Measurements from ENCODE around the gene PPP1R12A. TPM values are rescaled to one million over a fixed set of nuclear protein-coding genes. Genes with fewer than 3 reads are reported as not detected.

The PPP1R12A gene
- total and polyA plus RNA-seq, 9 donors = 28.9 to 104 (median 75.3) TPM

GRCh38 chr12:79964100-79964627 lies 29.3 kb upstream of the PPP1R12A start:
- Histone ChIP-seq H3K4me1 (ENCODE audit: insufficient read depth) (no peaks in the 10 kb centered on the region), H3K36me3 (no peaks in the 10 kb centered on the region), H3K4me3 (no peak overlapping the region), H3K27ac (no peak overlapping the region), H3K27me3 (no peaks in the 10 kb centered on the region), H3K9me3 (no peaks in the 10 kb centered on the region)
- 81 to 82% (median 82%) methylated on average over 3 of the region's 3 CpGs for WGBS, 3 donors
- intact Hi-C loops (cut with DNase I) = no loop called here
- no peak for DNase-seq
- TF ChIP-seq CTCF (IDR thresholded peaks at IDR 0.05) = no peak
- no peak for TF ChIP-seq POLR2A (IDR thresholded peaks at IDR 0.05)
- no peak for TF ChIP-seq EP300 (IDR thresholded peaks at IDR 0.05)

GRCh38 chr12:79961411-79961810 lies 26.5 kb upstream of the PPP1R12A start:
- WGBS, 3 donors = 76 to 85% (median 80%) methylated on average over 1 of the region's 1 CpG
- H3K4me3 ChIP-seq = no peak overlapping the region
- H3K27me3 ChIP-seq = no peaks in the 10 kb centered on the region
- TF ChIP-seq POLR2A (IDR thresholded peaks at IDR 0.05) (no peak), CTCF (IDR thresholded peaks at IDR 0.05) (no peak), EP300 (IDR thresholded peaks at IDR 0.05) (no peak)
- DNase-seq = no peak
- no peaks in the 10 kb centered on the region for H3K4me1 ChIP-seq (ENCODE audit: insufficient read depth)
- H3K9me3 ChIP-seq = no peaks in the 10 kb centered on the region
- intact Hi-C loops (cut with DNase I) = no loop called here
- H3K36me3 ChIP-seq = no peaks in the 10 kb centered on the region
- H3K27ac ChIP-seq = no peak overlapping the region

DNA sequence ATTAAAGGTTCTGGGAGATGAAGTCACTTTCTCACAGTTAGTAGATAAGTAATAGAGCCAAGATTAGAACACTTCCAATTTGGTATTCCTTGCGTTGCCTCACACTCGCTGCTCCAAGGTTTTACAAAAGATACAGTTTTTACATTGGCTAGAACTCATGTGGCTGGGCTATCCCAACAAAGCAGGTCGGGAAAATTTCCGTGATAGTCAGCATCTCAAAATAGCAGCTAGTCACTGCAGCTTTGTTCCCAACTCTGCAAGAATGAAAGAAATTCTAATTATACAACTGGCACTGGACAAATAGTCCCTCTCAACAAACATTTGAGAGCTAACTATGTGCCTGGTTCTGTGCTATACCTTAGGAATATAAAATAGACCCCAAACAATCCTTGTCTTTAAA lies 24.6 kb upstream of the PPP1R12A start:
- intact Hi-C loops (cut with DNase I) = no loop called here
- no peak for DNase-seq
- H3K4me1 ChIP-seq (ENCODE audit: insufficient read depth) = no peaks in the 10 kb centered on the region
- no peaks in the 10 kb centered on the region for H3K36me3 ChIP-seq
- H3K27me3 ChIP-seq = no peaks in the 10 kb centered on the region
- no peaks in the 10 kb centered on the region for H3K9me3 ChIP-seq
- H3K4me3 ChIP-seq = no peak overlapping the region
- no peak overlapping the region for H3K27ac ChIP-seq
- no peak for TF ChIP-seq EP300 (IDR thresholded peaks at IDR 0.05)
- 68 to 75% (median 69%) methylated on average over 4 of the region's 4 CpGs for WGBS, 3 donors

DNA sequence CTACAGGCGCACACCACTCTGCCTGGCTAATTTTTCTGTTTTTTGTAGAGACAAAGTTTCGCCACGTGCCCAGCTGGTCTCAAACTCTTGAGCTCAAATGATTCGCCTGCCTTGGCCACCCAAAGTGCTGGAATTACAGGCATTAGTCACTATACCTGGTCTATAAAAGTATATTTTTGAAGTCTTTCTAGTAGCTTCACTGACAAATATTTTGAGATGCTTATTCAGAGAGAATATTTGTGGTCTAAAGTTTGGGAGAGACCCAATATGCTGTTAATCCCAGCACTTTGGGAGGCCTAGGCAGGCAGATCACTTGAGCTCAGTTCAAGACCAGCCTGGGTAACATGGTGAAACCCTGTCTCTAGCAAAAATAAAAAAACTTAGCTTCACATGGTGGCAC lies 22.0 kb upstream of the PPP1R12A start:
- no peak overlapping the region for H3K4me3 ChIP-seq
- H3K27me3 ChIP-seq = no peaks in the 10 kb centered on the region
- no peaks in the 10 kb centered on the region for H3K36me3 ChIP-seq
- intact Hi-C loops (cut with DNase I) = no loop called here
- TF ChIP-seq CTCF (IDR thresholded peaks at IDR 0.05) (no peak), EP300 (IDR thresholded peaks at IDR 0.05) (no peak), POLR2A (IDR thresholded peaks at IDR 0.05) (no peak)
- WGBS, 3 donors = 92 to 95% (median 95%) methylated on average over 4 of the region's 4 CpGs
- H3K9me3 ChIP-seq = no peaks in the 10 kb centered on the region
- no peaks in the 10 kb centered on the region for H3K4me1 ChIP-seq (ENCODE audit: insufficient read depth)
- no peak overlapping the region for H3K27ac ChIP-seq
- no peak for DNase-seq

DNA sequence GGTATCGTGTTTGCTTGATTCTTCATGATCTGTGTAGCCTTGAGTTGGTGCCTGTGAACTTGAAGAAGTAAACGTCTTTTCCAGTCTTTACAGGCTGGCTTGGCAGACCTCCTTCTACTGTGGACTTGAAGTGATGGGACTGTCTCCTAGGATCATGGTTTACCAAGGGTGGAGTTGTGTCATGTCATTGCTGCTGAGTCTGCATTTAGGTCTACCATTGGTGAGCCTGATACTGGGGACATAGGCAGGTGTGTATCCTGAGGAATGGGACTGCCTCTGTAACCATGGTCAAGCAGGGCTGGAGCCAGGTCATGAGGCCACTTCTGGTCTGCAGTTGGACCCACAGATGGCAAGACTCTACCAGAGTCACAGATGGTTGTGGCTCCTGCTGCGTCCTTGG lies 20.7 kb upstream of the PPP1R12A start:
- no peak for TF ChIP-seq CTCF (IDR thresholded peaks at IDR 0.05)
- no peak for TF ChIP-seq EP300 (IDR thresholded peaks at IDR 0.05)
- TF ChIP-seq POLR2A (IDR thresholded peaks at IDR 0.05) = no peak
- Histone ChIP-seq H3K9me3 (no peaks in the 10 kb centered on the region), H3K27ac (no peak overlapping the region), H3K36me3 (no peaks in the 10 kb centered on the region), H3K4me3 (no peak overlapping the region), H3K4me1 (ENCODE audit: insufficient read depth) (no peaks in the 10 kb centered on the region), H3K27me3 (no peaks in the 10 kb centered on the region)
- 78 to 92% (median 84%) methylated on average over 3 of the region's 3 CpGs for WGBS, 3 donors
- intact Hi-C loops (cut with DNase I) = no loop called here
- no peak for DNase-seq
